DLD1 (cell line): ENCODE results near the gene TGIF2LY.
"Not testable (repeated sequence)": the region's sequence is repeated elsewhere in the genome, so short reads cannot be mapped to it uniquely, and the experiment has no call there.

Experiments
- in situ Hi-C: cut with HindIII; loops from 2 replicates; pipeline ENCODE4 v1.10.0; 2017; ENCODE audit warnings: low sequenced_read_pairs

Gene TGIF2LY

GRCh38 chrY:3578767-3579166 is at the start of gene TGIF2LY:
TGIF2LY (plus strand) TSS chrY:3579067; CDS start chrY:3579245, 178 bp downstream.
- in situ Hi-C loops, result not testable (repeated sequence)
